Measurements from ENCODE around the gene C2orf92.

GRCh38 chr2:97663626-97663961 is 5.9 kb upstream of the C2orf92 start:
- TF ChIP-seq CTCF (IDR thresholded peaks at IDR 0.05), result no peak
- TF ChIP-seq MAFK (IDR thresholded peaks at IDR 0.05; ENCODE audit: partially characterized antibody), result no peak
- no peak for TF ChIP-seq FOSL2 (IDR thresholded peaks at IDR 0.05)
- no peak for TF ChIP-seq FOSL2 (CRISPR knock-in tag; IDR thresholded peaks at IDR 0.05)
- TF ChIP-seq PHF8 (IDR thresholded peaks at IDR 0.05; ENCODE audit: borderline replicate concordance, low read depth), result peak; percentile 26; the same call in 1 of the 2 replicates
- TF ChIP-seq KDM1A (IDR thresholded peaks at IDR 0.05; ENCODE audit: low read depth), result no peak
- no peak for TF ChIP-seq MAX (IDR thresholded peaks at IDR 0.05)
- TF ChIP-seq BHLHE40 (IDR thresholded peaks at IDR 0.05; ENCODE audit: low read depth, low read length), result no peak
- TF ChIP-seq, protein P1, sequence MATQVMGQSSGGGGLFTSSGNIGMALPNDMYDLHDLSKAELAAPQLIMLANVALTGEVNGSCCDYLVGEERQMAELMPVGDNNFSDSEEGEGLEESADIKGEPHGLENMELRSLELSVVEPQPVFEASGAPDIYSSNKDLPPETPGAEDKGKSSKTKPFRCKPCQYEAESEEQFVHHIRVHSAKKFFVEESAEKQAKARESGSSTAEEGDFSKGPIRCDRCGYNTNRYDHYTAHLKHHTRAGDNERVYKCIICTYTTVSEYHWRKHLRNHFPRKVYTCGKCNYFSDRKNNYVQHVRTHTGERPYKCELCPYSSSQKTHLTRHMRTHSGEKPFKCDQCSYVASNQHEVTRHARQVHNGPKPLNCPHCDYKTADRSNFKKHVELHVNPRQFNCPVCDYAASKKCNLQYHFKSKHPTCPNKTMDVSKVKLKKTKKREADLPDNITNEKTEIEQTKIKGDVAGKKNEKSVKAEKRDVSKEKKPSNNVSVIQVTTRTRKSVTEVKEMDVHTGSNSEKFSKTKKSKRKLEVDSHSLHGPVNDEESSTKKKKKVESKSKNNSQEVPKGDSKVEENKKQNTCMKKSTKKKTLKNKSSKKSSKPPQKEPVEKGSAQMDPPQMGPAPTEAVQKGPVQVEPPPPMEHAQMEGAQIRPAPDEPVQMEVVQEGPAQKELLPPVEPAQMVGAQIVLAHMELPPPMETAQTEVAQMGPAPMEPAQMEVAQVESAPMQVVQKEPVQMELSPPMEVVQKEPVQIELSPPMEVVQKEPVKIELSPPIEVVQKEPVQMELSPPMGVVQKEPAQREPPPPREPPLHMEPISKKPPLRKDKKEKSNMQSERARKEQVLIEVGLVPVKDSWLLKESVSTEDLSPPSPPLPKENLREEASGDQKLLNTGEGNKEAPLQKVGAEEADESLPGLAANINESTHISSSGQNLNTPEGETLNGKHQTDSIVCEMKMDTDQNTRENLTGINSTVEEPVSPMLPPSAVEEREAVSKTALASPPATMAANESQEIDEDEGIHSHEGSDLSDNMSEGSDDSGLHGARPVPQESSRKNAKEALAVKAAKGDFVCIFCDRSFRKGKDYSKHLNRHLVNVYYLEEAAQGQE (IDR thresholded peaks at IDR 0.05), result no peak
- no peak for TF ChIP-seq RAD21 (conservative IDR thresholded peaks at IDR 0.05 in 1 of 2, IDR thresholded peaks at IDR 0.05 in 1 of 2)
- no peak for TF ChIP-seq POLR2A (IDR thresholded peaks at IDR 0.05; ENCODE audit: low read length)
- TF ChIP-seq CHD2 (IDR thresholded peaks at IDR 0.05; ENCODE audit: low read length, partially characterized antibody), result no peak
- TF ChIP-seq RNF2 (IDR thresholded peaks at IDR 0.05; ENCODE audit: borderline replicate concordance, low read depth), result no peak
- no peak for TF ChIP-seq EHMT2 (IDR thresholded peaks at IDR 0.05; ENCODE audit: low read depth)
